Measurements from ENCODE around the gene KL.

The KL gene

GRCh38 chr13:33089311-33089710, 73.1 kb downstream of the KL start:
- TF ChIP-seq CTCF (IDR thresholded peaks at IDR 0.05; ENCODE audit: insufficient read depth, low read length) (no peak), POLR2AphosphoS5 (IDR thresholded peaks at IDR 0.05; ENCODE audit: low read depth) (no peak), GABPA (IDR thresholded peaks at IDR 0.05; ENCODE audit: low read depth) (no peak), REST (IDR thresholded peaks at IDR 0.05; ENCODE audit: insufficient replicate concordance, low read depth) (no peak), SPI1 (IDR thresholded peaks at IDR 0.05; ENCODE audit: borderline replicate concordance, low read depth) (no peak)
- no peak for DNase-seq (ENCODE audit: low read depth in 1 of 2, low spot score in 1 of 2)
- H3K27ac ChIP-seq (replicated peaks) = no peak overlapping the region

DNA sequence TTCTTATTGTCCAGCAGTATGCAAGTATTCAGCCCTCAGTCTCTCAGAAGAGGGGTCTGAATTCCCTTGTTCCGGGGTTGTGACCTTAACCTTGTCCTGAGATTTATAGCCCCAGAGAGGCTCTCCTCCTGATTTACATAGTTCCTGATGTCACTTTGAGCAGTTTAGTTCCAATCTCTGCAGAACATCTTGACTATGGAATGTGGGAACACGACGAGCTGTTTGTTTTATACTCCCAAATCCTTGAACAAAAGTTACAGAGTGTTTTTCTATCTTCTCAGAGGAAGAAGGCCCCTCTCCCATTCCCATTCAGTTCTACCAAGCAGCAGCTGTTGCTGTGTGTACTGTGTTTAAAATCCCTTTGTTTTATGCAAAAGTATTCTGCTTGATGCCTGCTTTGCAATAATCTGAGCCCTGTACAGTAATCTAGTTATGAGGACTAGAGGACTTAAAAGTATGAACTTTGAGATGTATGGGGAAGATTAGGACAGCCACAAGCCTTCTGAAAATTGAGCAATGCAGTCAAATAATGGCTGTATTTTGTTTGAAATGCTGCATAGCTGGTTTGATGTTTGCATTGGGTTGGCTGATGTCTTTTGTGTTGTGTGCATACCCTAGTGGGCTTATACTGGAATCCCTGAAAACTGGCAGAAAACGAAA, 74.7 kb downstream of the KL start:
- DNase-seq (ENCODE audit: low read depth in 1 of 2, low spot score in 1 of 2) = no peak
- Histone ChIP-seq H3K27ac (replicated peaks) (no peak overlapping the region), H3K4me3 (replicated peaks; ENCODE audit: insufficient read depth, low read length) (no peak overlapping the region), H3K27me3 (ENCODE audit: insufficient read depth, poor library complexity, severe bottlenecking) (no peaks in the 10 kb centered on the region)
- TF ChIP-seq SPI1 (IDR thresholded peaks at IDR 0.05; ENCODE audit: borderline replicate concordance, low read depth) (no peak), POLR2AphosphoS5 (IDR thresholded peaks at IDR 0.05; ENCODE audit: low read depth) (no peak), CTCF (IDR thresholded peaks at IDR 0.05; ENCODE audit: insufficient read depth, low read length) (no peak), GABPA (IDR thresholded peaks at IDR 0.05; ENCODE audit: low read depth) (no peak), REST (IDR thresholded peaks at IDR 0.05; ENCODE audit: insufficient replicate concordance, low read depth) (no peak)

More at GRCh38 chr13:33089311-33089710, 73.1 kb downstream of the KL start:
- Histone ChIP-seq H3K27me3 (ENCODE audit: insufficient read depth, poor library complexity, severe bottlenecking) (no peaks in the 10 kb centered on the region), H3K4me3 (replicated peaks; ENCODE audit: insufficient read depth, low read length) (no peak overlapping the region)

- no peaks in the 10 kb centered on the region for H3K27me3 ChIP-seq (ENCODE audit: insufficient read depth, poor library complexity, severe bottlenecking)
- no peak overlapping the region for H3K27ac ChIP-seq (replicated peaks)
- no peak for DNase-seq (ENCODE audit: low read depth in 1 of 2, low spot score in 1 of 2)
- H3K4me3 ChIP-seq (replicated peaks; ENCODE audit: insufficient read depth, low read length) = no peak overlapping the region
- no peak for TF ChIP-seq CTCF (IDR thresholded peaks at IDR 0.05; ENCODE audit: insufficient read depth, low read length)
Measured at GRCh38 chr13:33091415-33091774, 75.2 kb downstream of the KL start.

Measured in HL-60 (cell line).